ENCODE data around the gene PSMA6. TPM values are rescaled to one million over a fixed set of nuclear protein-coding genes. Genes with fewer than 3 reads are reported as not detected.
"Not testable (repeated sequence)": the region's sequence is repeated elsewhere in the genome, so short reads cannot be mapped to it uniquely, and the experiment has no call there.

The PSMA6 gene
- total RNA-seq, 4 donors from 2014 or later: 70.5 to 143 (median 112) TPM

DNA sequence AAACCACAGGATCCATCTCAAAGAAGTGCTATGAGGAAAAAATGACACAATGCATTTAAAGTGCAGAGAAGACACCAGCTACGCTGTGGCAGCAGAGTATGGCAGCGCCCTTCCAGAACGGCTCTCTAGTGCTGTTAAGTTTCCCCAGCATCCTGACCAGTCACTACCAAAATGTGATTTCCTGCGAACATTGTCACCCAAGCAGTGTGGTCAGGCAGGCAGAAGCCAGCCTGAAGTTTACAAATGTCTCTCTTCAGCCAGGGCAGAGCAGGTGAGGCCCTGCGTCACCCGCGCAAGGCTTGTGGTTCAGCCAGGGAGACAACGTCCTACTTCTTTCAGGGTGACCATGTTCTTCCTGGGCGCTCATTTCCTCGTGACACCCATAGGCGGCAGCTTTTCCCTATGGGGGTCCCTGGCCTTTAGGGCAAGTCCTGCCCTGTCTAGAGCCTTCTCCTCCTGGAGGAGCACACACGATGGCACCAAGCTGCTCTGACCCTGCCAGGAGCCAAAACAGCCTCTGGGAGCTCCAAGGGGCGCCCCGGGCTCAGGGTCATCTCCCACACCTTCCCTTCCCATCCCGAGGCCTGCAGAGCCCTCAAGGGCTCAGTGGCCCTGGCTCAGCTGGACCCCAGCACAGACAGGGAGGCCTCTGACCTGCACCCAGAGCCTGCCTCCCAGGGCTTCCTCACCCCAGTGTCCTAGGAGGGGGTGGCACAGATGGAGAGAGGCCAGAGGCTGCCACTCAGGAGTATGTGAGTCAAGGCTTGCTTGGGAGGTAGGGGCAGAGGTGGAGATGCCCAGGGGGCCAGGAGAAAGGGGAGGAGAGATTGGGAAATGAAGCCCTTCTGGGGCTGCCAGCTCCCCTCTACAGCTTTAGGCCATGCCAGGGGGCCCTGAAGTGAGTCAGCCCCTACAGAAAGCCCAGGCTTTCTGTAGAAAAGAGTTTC, 41.9 kb downstream of the PSMA6 start:
- DNase-seq (ENCODE audit: extremely low spot score): no peak
- Histone ChIP-seq H3K36me3 (no peaks in the 10 kb centered on the region), H3K27me3 (no peaks in the 10 kb centered on the region), H3K4me1 (peaks cover 47 to 67% (median 66%) of the 10 kb centered on the region in 4 donors), H3K9me3 (no peaks in the 10 kb centered on the region), H3K4me3 (no peak overlapping the region), H3K27ac (replicated peaks in 1 of 4) (peak overlapping the region; percentile 92 to 96 (median 94))
- WGBS: 89% methylated on average over 7 of the region's 15 CpGs
- no peak for TF ChIP-seq POLR2A (IDR thresholded peaks at IDR 0.05; ENCODE audit: low read depth)
- peak in 1 of 2 donors; percentile 6 for TF ChIP-seq POLR2AphosphoS5 (IDR thresholded peaks at IDR 0.05)
- intact Hi-C loops (cut with DNase I): loop anchor here (5.0 kb wide), 1 partner anchor 42 kb away; the partner anchor contains the start of gene PSMA6

DNA sequence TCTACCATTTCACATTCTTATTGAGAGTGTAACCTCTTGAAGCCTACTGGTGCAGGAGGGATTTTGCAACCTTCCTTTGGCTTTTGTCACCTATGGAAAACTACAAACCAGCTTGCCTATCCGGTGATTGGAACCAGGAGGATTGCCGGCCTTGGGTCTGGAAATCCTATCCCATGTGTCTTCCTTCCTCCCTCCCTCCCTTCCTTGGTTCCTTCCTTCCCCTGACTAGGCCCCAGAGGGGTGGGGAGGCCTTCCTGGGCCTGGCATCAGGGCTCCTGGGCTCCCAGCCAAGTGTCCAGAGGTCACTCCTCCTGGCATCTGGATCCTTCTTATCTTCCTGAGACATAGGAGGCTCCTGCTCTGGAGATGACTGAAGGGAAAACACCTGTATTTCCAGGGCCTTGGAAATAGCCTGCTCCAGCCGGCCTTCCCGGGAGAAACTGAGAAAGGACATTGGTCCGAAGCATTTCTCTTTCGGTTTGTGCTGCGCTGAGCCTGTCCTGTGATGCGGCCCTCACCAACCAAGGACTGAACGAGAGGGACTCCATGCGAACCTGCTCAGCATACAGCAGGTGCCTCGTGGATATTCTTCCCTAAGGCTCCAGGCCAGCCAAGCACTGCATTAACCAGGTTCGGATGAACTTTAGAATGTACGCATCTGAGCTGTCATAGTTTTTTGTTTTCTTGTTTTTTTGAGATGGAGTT, 43.4 kb downstream of the PSMA6 start:
- intact Hi-C loops (cut with DNase I): loop anchor here (2.0 kb wide), 1 partner anchor 67 kb away; no protein-coding TSS in a partner anchor
- WGBS: 74% methylated on average over 13 of the region's 13 CpGs
- Histone ChIP-seq H3K4me1 (peaks cover 55 to 82% (median 80%) of the 10 kb centered on the region in 4 donors), H3K36me3 (no peaks in the 10 kb centered on the region), H3K27ac (replicated peaks in 1 of 4) (peak overlapping the region; percentile 92 to 96 (median 94)), H3K4me3 (peak overlapping the region in 2 of 4 donors; percentile 10 to 16), H3K9me3 (no peaks in the 10 kb centered on the region), H3K27me3 (no peaks in the 10 kb centered on the region)
- DNase-seq (ENCODE audit: extremely low spot score): no peak
- TF ChIP-seq, protein P1, sequence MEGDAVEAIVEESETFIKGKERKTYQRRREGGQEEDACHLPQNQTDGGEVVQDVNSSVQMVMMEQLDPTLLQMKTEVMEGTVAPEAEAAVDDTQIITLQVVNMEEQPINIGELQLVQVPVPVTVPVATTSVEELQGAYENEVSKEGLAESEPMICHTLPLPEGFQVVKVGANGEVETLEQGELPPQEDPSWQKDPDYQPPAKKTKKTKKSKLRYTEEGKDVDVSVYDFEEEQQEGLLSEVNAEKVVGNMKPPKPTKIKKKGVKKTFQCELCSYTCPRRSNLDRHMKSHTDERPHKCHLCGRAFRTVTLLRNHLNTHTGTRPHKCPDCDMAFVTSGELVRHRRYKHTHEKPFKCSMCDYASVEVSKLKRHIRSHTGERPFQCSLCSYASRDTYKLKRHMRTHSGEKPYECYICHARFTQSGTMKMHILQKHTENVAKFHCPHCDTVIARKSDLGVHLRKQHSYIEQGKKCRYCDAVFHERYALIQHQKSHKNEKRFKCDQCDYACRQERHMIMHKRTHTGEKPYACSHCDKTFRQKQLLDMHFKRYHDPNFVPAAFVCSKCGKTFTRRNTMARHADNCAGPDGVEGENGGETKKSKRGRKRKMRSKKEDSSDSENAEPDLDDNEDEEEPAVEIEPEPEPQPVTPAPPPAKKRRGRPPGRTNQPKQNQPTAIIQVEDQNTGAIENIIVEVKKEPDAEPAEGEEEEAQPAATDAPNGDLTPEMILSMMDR (IDR thresholded peaks at IDR 0.05): no peak
- TF ChIP-seq POLR2AphosphoS5 (IDR thresholded peaks at IDR 0.05) (peak in 1 of 2 donors; percentile 23), POLR2A (IDR thresholded peaks at IDR 0.05; ENCODE audit: low read depth) (no peak)

DNA sequence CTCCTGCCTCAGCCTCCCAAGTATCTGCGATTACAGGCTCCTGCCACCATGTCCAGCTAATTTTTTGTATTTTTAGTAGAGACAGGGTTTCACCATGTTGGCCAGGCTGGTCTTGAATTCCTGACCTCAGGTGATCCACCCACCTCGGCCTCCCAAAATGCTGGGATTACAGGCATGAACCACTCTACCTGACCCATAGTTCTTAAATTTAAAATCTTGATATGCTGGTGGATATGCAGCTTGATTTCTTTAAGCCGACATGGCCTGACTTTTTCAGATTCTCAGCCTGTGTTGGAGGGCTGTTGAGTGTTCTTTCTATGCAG, 44.0 kb downstream of the PSMA6 start:
- 69% methylated on average over 3 of the region's 3 CpGs for WGBS
- not testable (repeated sequence) for DNase-seq (ENCODE audit: extremely low spot score); H3K27me3 ChIP-seq; H3K36me3 ChIP-seq; H3K9me3 ChIP-seq
- peak overlapping the region; percentile 92 to 96 (median 94) for H3K27ac ChIP-seq (replicated peaks in 1 of 4)
- peak overlapping the region; percentile 10 to 25 (median 18) for H3K4me3 ChIP-seq
- intact Hi-C loops (cut with DNase I): loop anchor here (2.0 kb wide), 1 partner anchor 67 kb away; no protein-coding TSS in a partner anchor
- peaks cover 61 to 88% (median 86%) of the 10 kb centered on the region in 4 donors for H3K4me1 ChIP-seq

DNA sequence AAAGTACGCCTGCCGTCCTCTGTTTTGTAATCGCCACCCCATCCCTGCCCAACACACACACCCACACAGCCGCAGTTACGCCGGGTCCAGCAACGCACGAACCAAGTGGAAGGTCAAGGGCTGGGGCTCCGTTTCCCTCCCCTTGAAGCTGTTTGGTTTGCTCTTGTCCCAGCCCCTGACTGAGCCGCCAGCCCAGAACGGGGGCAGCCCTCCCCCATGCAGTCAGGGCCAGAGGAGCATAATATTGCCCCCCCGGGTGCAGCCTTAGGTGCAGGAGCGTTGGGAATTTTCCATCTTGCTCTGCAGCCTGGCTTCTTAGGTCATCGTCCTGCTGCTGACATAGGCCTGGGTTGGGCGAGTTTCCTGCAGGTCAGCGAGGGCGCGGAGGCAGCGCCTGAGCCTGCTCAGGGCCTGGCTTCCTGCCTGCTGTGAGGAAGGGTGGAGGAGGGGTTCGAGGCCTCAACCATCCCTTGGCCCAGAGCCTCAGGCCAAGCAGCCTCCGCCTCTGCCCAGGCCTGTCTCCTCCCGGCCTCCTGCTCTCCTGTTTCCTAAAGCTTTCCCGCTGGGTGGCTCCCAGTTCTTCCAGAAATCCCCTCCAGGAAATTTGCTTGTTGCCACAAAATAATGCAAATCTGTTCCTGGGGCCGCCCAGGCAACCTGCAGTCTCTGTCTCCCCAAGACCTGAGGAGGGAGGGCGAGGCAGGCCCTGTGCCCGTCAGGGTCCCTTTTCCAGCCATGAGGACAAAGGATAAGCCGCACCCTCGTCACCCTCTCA, 44.5 kb downstream of the PSMA6 start:
- Histone ChIP-seq H3K27me3 (no peaks in the 10 kb centered on the region), H3K36me3 (no peaks in the 10 kb centered on the region), H3K9me3 (no peaks in the 10 kb centered on the region), H3K27ac (replicated peaks in 1 of 4) (peak overlapping the region; percentile 92 to 96 (median 94)), H3K4me3 (peak overlapping the region; percentile 10 to 25 (median 18)), H3K4me1 (peaks cover 65 to 93% (median 92%) of the 10 kb centered on the region in 4 donors)
- TF ChIP-seq EP300 (IDR thresholded peaks at IDR 0.05): peak; percentile 90
- peak; percentile 89 to 97 for TF ChIP-seq POLR2AphosphoS5 (IDR thresholded peaks at IDR 0.05)
- TF ChIP-seq POLR2A (IDR thresholded peaks at IDR 0.05; ENCODE audit: low read depth): no peak
- TF ChIP-seq, protein P1 (IDR thresholded peaks at IDR 0.05): peak in 1 of 3 experiments; percentile 19
- intact Hi-C loops (cut with DNase I): loop anchor here (2.0 kb wide), 1 partner anchor 66 kb away; no protein-coding TSS in a partner anchor
- peak; percentile 96 for DNase-seq (ENCODE audit: extremely low spot score)
- 27% methylated on average over 28 of the region's 28 CpGs for WGBS

Measured in esophagus muscularis mucosa (tissue), 4 donors.